Adipocyte (in vitro differentiated cells): ENCODE data around the gene ARHGDIB.
A peak's percentile ranks its signal among the peaks of the same experiment; 100 is the strongest.

Experiments used
- DNase-seq: peaks from one replicate; pipeline ENCODE4 v3.0.0-alpha.2; 2015; ENCODE audit warnings: low read depth
- H3K27me3 ChIP-seq: replicated peaks from 2 replicates; pipeline ENCODE4 v1.7.0; 2013; ENCODE audit warnings: mild to moderate bottlenecking, low read length, moderate library complexity; ENCODE audit not compliant: control insufficient read depth, insufficient read depth
- H3K36me3 ChIP-seq: 2 replicates; pipeline ENCODE4 v1.7.0; 2013; ENCODE audit warnings: low read length, mild to moderate bottlenecking, moderate library complexity; ENCODE audit not compliant: control insufficient read depth, insufficient read depth, severe bottlenecking
- H3K4me1 ChIP-seq: 2 replicates; pipeline ENCODE4 v1.7.0; 2013; ENCODE audit warnings: mild to moderate bottlenecking, low read length, moderate library complexity; ENCODE audit not compliant: control insufficient read depth, insufficient read depth
- H3K4me3 ChIP-seq: 2 replicates; pipeline ENCODE4 v1.7.0; 2013; ENCODE audit warnings: mild to moderate bottlenecking, low read length, moderate library complexity
- H3K9ac ChIP-seq: 2 replicates; pipeline ENCODE4 v1.7.0; 2013; ENCODE audit warnings: mild to moderate bottlenecking, low read length, moderate library complexity
- H3K9me3 ChIP-seq: 2 replicates; pipeline ENCODE4 v1.7.0; 2013; ENCODE audit warnings: mild to moderate bottlenecking, low read length, moderate library complexity; ENCODE audit not compliant: control insufficient read depth

ARHGDIB gene

DNA sequence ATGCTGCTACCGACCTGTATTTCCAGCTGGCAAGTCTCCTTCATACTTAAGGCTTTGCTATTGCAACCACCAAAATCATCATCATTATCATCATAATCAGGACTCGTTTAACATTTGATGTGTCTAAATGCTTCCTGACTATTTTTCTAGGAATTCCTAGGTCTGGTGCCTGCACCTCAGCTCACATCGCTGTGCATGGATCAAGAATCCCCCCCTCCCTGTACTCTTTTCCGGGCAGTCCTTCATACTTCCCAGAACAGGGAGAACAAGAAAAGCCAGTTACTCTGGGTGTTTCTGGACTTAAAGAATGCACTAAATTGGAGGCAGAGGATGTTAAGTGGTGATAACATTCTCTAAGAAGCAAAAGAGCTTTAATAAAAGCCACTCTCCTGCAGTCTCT, 32.5 kb downstream of the ARHGDIB start:
- Histone ChIP-seq H3K27me3 (no peaks in the 10 kb centered on the region), H3K4me3 (peak overlapping the region; percentile 56), H3K4me1 (peaks cover 36% of the 10 kb centered on the region), H3K36me3 (no peaks in the 10 kb centered on the region), H3K9ac (peak overlapping the region; percentile 62), H3K9me3 (no peaks in the 10 kb centered on the region)
- peak; percentile 32 for DNase-seq

DNA sequence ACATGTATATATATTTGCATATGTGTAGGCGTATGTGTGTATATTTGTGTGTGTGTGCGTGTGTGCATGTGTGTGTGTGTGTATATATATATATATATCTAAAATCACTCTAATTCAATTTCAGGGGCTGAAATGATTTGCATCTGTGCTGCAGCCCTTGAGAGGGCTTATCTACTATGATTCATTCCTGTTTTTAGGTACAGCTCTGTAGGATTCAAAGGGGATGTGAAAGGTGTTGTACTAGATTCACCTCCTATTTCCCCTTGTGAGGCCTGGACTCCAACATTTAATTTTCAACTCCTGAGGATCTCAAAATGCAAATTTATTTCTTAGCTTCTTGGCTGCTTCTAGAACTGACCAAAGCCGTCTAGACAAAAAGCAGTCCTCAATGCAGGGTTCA, 34.1 kb downstream of the ARHGDIB start:
- Histone ChIP-seq H3K36me3 (no peaks in the 10 kb centered on the region), H3K27me3 (no peaks in the 10 kb centered on the region), H3K9me3 (no peaks in the 10 kb centered on the region), H3K4me3 (no peak overlapping the region), H3K4me1 (peaks cover 35% of the 10 kb centered on the region), H3K9ac (no peak overlapping the region)
- DNase-seq = no peak

DNA sequence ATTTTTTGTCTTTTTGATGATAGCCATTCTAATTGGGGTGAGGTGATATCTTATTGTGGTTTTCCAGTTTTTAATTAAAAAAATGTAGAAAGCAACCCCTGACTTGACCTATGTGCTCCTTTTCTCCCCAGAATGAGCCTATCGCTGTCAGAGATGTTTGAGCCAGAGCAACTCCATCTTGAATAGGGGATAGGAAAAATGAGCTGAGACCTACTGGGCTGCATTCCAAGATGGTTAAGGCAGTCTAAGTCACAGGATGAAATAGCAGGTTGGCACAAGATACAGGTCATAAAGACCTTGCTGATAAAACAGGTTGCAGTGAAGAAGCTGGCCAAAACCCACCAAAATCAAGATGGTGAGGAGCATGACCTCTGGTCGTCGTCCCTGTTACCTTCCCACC, 36.9 kb downstream of the ARHGDIB start:
- no peak overlapping the region for H3K4me3 ChIP-seq
- H3K4me1 ChIP-seq = peaks cover 10% of the 10 kb centered on the region
- H3K9me3 ChIP-seq = no peaks in the 10 kb centered on the region
- no peaks in the 10 kb centered on the region for H3K36me3 ChIP-seq
- DNase-seq = no peak
- H3K9ac ChIP-seq = no peak overlapping the region
- H3K27me3 ChIP-seq = no peaks in the 10 kb centered on the region

DNA sequence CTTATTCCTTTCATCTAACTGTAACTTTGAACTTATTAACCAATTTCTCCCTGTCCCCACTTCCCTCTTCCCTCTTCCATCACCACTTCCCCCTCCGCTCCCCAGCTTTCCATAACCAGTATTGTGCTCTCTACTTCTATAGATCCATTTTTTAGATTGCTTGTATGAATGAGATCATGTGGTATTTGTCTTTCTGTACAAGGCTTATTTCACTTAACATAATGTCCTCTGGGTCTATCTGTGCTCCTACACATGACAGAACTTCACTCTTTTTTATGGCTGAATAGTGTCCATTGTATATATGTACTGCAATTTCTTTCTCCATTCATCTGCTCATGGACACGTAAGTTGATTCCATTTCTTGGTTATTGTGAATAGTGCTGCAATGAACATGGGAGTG, 37.5 kb downstream of the ARHGDIB start:
- Histone ChIP-seq H3K9me3 (no peaks in the 10 kb centered on the region), H3K36me3 (no peaks in the 10 kb centered on the region), H3K27me3 (no peaks in the 10 kb centered on the region), H3K4me1 (peaks cover 4% of the 10 kb centered on the region), H3K4me3 (no peak overlapping the region), H3K9ac (no peak overlapping the region)
- no peak for DNase-seq

DNA sequence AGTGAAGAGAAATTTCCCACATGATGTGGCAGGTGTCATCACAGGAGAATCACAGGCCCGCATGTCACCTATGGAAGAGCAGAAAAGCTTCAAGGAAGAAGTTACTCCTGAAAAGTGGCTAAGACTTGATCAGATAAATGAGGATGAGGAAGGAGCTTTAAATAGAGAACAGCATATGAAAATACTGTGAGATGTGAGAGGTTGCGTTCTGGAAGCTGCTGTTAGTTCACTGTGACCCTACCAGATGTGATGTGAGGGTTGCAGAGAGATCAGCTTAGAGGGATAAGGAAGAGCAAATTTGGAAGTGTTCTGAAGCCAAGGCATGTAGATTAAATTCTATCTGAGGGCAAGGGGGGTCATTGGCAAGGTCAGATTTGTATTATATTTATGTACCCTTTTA, 40.2 kb downstream of the ARHGDIB start:
- DNase-seq = no peak
- H3K9ac ChIP-seq = no peak overlapping the region
- no peaks in the 10 kb centered on the region for H3K27me3 ChIP-seq
- H3K9me3 ChIP-seq = no peaks in the 10 kb centered on the region
- no peaks in the 10 kb centered on the region for H3K4me1 ChIP-seq
- no peaks in the 10 kb centered on the region for H3K36me3 ChIP-seq
- no peak overlapping the region for H3K4me3 ChIP-seq

DNA sequence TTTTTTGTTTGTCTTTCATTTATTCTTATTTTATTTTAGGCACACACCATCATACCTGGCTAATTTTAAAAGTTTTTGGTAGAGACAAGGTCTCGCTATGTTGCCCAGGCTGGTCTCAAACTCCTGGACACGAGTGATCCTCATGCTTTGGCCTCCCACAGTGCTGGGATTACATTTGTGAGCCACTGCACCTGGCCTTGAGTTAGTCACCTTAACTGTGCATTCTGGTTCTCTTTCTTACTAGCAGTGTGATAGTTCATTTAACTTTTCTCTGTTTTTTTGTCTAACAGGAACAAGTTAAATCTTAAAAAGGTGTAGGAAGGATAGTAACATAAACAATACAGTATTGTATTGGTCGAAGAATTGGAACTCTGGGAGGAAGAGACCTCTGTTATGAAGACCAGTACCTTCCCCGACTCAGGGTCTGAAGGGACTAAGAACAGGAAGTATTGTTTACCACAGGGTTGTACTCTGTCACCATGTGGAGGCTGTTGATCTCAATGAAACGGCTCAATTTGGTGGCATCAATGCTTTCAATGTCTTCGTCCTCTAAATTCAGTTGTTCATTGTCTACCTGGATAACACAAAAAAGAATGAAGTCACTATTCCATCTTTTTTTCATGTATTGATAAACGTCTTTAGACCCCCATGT, 40.8 kb downstream of the ARHGDIB start:
- no peak for DNase-seq
- H3K27me3 ChIP-seq = no peaks in the 10 kb centered on the region

DNA sequence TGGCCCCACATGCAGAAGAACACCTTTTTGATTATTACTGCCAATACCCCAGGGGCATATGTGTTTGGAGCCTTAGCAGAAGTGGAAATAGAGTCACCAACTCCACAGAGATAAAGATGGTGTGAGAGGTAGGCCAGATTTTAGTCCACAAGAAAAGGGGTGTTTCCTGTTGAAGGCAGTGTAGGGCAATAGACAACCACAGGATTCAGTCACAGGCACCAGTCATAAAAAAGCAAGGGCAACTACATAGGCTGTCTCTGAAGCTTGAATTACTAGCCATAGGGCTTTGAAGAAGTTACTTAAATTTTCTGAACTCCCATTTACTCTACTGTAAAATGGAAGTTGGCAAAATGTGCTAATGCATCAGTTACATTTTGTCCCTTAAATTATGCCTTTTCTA, 41.9 kb downstream of the ARHGDIB start:
- no peak for DNase-seq

More for the DNA sequence above, 40.8 kb downstream of the ARHGDIB start:
- Histone ChIP-seq H3K4me1 (no peaks in the 10 kb centered on the region), H3K36me3 (no peaks in the 10 kb centered on the region), H3K9me3 (no peaks in the 10 kb centered on the region), H3K9ac (no peak overlapping the region), H3K4me3 (no peak overlapping the region)

DNA sequence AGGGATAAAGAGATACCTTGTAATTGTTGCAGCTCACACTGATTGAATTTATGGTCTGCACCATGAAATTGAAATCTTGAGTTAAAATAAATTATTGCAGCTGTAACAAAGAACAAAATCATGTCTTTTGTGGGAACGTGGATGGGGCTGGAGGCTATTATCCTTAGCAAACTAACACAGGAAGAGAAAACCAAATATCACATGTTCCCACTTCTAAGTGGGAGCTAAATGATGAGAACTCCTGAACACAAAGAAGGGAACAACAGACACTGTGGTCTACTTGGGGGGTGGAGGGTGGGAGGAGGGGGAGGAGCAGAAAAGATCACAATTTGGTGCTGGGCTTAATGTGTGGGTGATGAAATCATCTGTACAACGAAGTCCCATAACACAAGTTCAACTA, 45.7 kb downstream of the ARHGDIB start:
- H3K9ac ChIP-seq = no peak overlapping the region
- DNase-seq = no peak
- H3K4me1 ChIP-seq = peaks cover 11% of the 10 kb centered on the region
- no peaks in the 10 kb centered on the region for H3K36me3 ChIP-seq
- no peaks in the 10 kb centered on the region for H3K9me3 ChIP-seq
- H3K4me3 ChIP-seq = no peak overlapping the region
- H3K27me3 ChIP-seq = no peaks in the 10 kb centered on the region

More for the DNA sequence above, 41.9 kb downstream of the ARHGDIB start:
- Histone ChIP-seq H3K27me3 (no peaks in the 10 kb centered on the region), H3K36me3 (no peaks in the 10 kb centered on the region), H3K9me3 (no peaks in the 10 kb centered on the region), H3K4me1 (no peaks in the 10 kb centered on the region), H3K9ac (no peak overlapping the region), H3K4me3 (no peak overlapping the region)

DNA sequence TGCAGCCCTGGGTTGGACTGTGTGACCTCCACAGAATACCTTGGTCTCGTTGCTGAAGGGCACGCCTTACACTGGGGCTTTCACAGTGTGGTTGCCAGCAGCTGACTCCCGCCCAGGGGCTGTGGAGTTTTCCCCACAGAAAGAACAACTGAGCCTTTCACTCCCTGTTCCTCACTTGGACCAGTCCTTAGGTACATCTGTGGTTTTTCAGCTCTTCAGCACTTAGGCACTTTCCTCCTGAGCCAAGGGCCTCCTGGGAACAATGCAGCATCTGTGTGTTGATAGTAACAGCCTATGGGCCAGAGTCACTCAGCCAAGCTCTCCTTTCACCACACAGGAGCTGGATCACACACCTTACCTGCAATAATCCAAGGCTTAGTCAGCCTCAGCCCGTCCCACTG, 48.0 kb downstream of the ARHGDIB start:
- Histone ChIP-seq H3K9ac (no peak overlapping the region), H3K9me3 (no peaks in the 10 kb centered on the region), H3K4me3 (no peak overlapping the region), H3K27me3 (no peaks in the 10 kb centered on the region), H3K4me1 (peaks cover 19% of the 10 kb centered on the region), H3K36me3 (no peaks in the 10 kb centered on the region)
- no peak for DNase-seq

DNA sequence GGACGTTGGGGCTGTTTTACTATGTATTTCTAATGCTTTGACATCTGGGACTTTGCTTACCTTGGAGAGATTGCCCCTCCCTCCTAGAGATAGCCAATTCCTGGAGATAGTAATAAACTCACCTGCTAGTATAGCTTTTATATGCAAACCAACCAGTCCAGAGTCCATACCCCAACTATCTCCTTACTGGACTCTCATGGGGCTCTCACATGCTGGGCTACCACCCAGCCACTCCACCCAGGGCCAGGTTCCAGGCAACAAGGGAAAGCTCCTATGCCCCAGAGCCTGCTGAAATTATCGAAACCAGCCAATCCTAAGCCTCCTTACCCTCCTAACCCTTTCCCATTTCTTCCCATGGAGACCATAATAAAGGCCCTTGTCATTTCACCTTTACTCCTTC, 50.3 kb downstream of the ARHGDIB start:
- DNase-seq = no peak
- peaks cover 19% of the 10 kb centered on the region for H3K4me1 ChIP-seq
- H3K36me3 ChIP-seq = no peaks in the 10 kb centered on the region
- no peaks in the 10 kb centered on the region for H3K9me3 ChIP-seq
- H3K9ac ChIP-seq = no peak overlapping the region
- H3K27me3 ChIP-seq = no peaks in the 10 kb centered on the region
- no peak overlapping the region for H3K4me3 ChIP-seq

DNA sequence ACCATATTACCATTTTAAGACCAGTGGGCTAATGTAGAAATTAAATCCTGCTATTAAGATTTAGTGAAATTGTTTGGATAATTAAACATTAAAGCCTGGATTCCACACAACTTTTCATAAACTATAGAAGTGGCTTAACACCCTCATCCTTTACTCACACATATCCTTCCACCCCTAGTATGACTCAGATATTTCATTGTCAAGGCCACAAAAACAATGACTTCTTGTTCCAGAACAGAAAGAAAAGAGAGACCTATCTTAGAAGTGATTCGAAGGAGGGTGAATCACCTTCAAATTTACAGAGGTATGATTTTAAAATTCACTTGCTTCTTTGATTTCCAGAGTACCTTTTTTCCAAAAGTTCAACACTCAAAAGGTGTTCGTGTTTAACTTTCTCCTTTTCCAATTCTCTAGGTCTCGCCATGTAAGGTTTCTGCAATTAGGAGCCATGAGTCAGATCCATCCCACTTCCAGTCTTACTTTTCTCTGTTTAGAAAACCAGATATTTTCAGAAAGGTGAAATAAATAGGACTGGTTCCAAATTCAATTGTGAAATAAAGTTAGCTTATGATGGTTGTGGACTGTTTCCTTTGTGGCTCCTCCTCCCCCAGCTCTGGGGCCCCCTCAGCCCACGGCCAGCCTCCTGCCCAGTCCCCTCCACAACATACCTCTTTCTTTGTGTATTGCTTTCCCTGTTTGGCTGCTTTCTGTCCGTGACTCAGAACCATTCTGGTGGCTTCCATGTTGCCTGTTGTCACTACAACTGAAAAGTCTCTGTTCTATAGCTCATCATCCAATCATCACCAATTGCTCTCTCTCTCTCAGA, 51.1 kb downstream of the ARHGDIB start:
- no peaks in the 10 kb centered on the region for H3K27me3 ChIP-seq
- no peak overlapping the region for H3K4me3 ChIP-seq
- H3K36me3 ChIP-seq = no peaks in the 10 kb centered on the region
- no peaks in the 10 kb centered on the region for H3K9me3 ChIP-seq
- H3K9ac ChIP-seq = no peak overlapping the region
- peaks cover 22% of the 10 kb centered on the region for H3K4me1 ChIP-seq
- no peak for DNase-seq
